Measurements from ENCODE around the gene PRDX3.

Gene PRDX3

GRCh38 chr10:119120413-119120867 is 58.2 kb downstream of the PRDX3 start:
- H3K4me3 ChIP-seq (ENCODE audit: low read depth, low read length) = no peak overlapping the region
- peaks cover 83% of the 10 kb centered on the region for H3K36me3 ChIP-seq (ENCODE audit: control insufficient read depth, insufficient read depth, low read length)
- no peak overlapping the region for H3K27ac ChIP-seq (ENCODE audit: low read depth, low read length)
- no peak overlapping the region for H3K9ac ChIP-seq (ENCODE audit: low read depth, low read length)
- no peaks in the 10 kb centered on the region for H3K27me3 ChIP-seq (ENCODE audit: control insufficient read depth, insufficient read depth, low read length)
- H3K4me1 ChIP-seq (ENCODE audit: control insufficient read depth, insufficient read depth, low read length) = no peaks in the 10 kb centered on the region
- no peaks in the 10 kb centered on the region for H3K9me3 ChIP-seq (ENCODE audit: control insufficient read depth, insufficient read depth, low read length)

- Histone ChIP-seq H3K4me3 (ENCODE audit: low read depth, low read length) (no peak overlapping the region), H3K36me3 (ENCODE audit: control insufficient read depth, insufficient read depth, low read length) (peaks cover 81% of the 10 kb centered on the region), H3K27me3 (ENCODE audit: control insufficient read depth, insufficient read depth, low read length) (no peaks in the 10 kb centered on the region), H3K4me1 (ENCODE audit: control insufficient read depth, insufficient read depth, low read length) (no peaks in the 10 kb centered on the region), H3K9me3 (ENCODE audit: control insufficient read depth, insufficient read depth, low read length) (no peaks in the 10 kb centered on the region), H3K27ac (ENCODE audit: low read depth, low read length) (no peak overlapping the region), H3K9ac (ENCODE audit: low read depth, low read length) (no peak overlapping the region)
These were observed 59.2 kb downstream of the PRDX3 start for GRCh38 chr10:119119400-119119799.

- peaks cover 83% of the 10 kb centered on the region for H3K36me3 ChIP-seq (ENCODE audit: control insufficient read depth, insufficient read depth, low read length)
These were observed 60.4 kb downstream of the PRDX3 start for GRCh38 chr10:119118231-119118630.

More at GRCh38 chr10:119118231-119118630, 60.4 kb downstream of the PRDX3 start:
- H3K4me1 ChIP-seq (ENCODE audit: control insufficient read depth, insufficient read depth, low read length) = no peaks in the 10 kb centered on the region
- H3K4me3 ChIP-seq (ENCODE audit: low read depth, low read length) = no peak overlapping the region
- no peaks in the 10 kb centered on the region for H3K27me3 ChIP-seq (ENCODE audit: control insufficient read depth, insufficient read depth, low read length)
- no peak overlapping the region for H3K27ac ChIP-seq (ENCODE audit: low read depth, low read length)
- H3K9ac ChIP-seq (ENCODE audit: low read depth, low read length) = no peak overlapping the region
- no peaks in the 10 kb centered on the region for H3K9me3 ChIP-seq (ENCODE audit: control insufficient read depth, insufficient read depth, low read length)
